HG02840 (cell line): Measurements from ENCODE around the gene LCN1.
"Not testable (repeated sequence)": the region's sequence is repeated elsewhere in the genome, so short reads cannot be mapped to it uniquely, and the experiment has no call there.

ENCODE experiments used
- ATAC-seq: cut with Tn5 transposase; IDR thresholded peaks from one replicate; pipeline ENCODE4 v1.9.1; 2021; ENCODE audit warnings: mild to moderate bottlenecking, moderate library complexity, moderate number of reproducible peaks; ENCODE audit not compliant: unreplicated experiment, low FRiP score

Gene LCN1

DNA sequence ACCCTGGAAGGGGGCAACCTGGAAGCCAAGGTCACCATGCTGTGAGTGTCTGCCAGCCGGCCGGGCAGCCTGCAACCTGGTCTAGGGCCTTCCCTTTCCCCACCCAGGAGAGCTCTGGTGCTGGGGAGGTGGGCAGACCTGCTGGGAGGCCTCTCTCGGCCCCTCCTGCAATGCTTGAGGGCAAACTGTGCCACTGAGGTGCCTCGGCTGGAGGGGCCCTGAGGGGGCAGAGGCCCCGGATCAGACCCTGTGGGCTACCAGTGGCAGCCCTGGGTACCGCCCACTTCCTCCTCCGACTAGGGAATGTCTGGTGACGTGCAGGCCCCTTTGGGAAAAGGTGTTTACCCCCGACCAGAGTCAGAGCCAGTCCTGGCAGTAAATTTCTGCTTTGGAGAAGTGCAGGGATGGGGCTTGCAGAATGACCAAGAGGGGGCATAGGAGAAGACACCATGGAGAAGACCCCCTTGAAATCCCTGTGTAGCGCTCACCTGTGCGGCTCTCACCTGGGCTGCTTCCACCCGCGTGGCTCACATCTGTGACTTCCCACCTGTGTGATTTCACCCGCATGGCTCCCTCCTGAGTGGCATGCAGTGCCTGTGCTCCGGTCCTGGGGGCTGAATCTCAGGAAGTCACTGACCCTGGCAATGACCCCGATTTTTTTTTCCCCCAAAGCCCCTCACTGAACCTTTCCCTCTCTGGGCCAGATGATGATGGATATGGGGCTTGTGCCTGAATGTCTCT is 1.1 kb downstream of the LCN1 start:
- ATAC-seq = no peak

DNA sequence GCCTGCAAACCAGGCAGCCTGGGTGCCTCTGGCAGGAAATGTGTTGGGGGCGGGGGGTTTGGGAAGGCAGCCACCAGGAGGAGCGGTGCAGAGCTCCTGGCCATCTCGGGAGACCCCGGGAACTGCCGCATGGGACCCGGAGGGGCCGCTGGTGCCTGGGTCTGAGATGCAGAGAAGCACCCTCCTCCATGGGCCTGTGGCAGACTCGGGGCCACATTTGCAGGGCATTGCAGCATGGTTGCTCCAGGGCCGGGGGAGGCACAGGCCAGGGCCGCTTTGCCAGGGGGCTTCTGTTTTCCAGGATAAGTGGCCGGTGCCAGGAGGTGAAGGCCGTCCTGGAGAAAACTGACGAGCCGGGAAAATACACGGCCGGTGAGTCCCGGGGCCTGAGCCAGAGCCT is 1.7 kb downstream of the LCN1 start:
- no peak for ATAC-seq

DNA sequence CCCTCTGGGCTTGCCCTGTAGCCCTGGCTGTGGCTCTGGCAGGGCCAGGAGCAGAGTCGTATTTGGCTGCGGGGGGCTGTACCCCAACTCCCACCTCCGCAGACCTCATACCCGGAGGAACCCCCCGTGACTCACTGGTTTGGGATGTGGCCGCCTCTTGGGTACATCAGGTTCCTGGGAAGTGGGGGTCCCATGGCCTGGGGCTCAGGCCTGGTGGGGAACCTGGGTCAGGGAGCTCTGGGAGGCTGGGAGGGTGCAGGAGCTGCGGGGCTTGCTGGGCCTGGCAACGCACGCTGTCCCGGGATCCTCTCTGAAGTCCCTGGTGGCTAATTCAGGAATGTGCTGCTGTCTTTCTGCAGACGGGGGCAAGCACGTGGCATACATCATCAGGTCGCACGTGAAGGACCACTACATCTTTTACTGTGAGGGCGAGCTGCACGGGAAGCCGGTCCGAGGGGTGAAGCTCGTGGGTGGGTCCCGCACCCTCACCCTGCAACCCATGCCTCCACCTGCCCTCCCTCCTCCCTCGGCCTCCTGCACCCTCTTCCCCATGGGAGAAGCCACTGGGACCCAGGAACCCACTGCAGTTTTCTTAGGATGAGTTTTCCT is 2.4 kb downstream of the LCN1 start:
- no peak for ATAC-seq

DNA sequence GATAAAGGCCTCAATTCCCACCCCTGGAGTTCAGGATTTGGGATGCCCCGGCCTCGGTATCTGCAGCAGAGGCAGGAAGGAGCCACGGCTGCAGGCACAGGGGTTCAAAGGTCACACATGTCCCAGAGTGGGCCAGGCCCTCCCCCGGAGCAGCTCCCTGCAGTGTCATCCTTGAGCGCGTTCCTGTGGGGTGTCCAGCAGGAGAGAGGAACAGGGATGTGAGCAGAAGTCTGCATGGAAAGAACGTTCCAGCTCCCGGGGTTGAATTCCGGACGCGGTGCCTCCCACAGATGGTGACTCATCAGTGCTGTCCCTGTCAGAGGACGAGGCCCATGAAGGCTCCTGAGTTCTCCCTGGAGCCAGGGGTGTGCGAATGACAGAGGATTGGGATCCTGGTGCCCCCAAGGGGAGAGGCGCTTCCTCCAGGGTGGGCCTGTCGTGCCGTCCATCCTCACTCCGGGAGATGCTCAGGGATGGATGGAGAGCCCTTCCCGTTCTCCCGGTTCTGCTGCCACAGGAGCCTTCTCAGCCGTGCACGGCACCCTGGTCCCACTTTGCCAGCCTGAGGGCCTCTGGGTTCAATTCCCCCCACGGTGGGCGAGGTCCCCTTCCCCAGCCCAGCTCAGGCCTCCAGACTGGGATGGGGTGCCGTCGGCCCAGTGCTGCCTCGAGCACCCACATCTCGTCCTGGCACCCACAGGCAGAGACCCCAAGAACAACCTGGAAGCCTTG is 3.1 kb downstream of the LCN1 start:
- no peak for ATAC-seq

DNA sequence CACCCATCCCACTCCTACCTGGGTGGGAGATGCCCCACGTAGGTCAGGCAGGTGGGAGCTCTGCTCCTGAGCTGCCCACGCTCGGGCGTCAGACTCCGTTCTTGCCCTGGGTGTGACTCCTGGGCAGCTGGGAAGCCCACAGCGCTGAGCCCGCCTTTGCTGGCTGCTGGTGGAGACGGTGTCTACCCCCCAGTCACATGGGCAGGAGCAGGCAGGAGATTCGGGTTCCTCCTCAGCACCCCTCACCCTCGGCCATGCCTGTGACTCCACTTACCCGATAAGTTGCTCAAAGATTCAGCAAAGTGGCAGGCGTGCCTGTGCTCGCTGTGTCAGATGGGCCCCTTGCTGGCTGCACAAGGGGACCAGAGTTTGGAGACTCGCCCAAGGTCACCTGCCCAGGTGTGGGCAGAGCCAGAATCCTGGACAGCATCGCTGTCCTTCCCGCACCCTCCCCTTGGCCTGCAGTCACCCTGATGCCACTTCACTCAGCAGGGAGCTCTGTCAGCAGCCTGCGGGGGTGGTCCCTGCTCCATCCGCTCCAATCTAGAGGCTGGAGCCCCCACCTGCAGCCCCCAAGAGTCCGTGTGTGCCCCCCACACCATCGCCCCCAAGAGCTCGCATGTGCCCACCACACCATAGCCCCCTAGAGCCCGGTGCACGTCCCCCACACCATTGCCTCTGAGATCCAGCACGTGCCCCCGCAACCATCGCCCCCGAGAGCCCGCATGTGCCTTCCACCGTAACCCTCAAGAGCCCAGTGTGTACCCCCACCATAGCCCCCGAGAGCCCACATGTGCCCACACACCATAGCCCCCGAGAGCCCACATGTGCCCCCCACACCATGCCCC is 4.2 kb downstream of the LCN1 start:
- ATAC-seq = no peak

DNA sequence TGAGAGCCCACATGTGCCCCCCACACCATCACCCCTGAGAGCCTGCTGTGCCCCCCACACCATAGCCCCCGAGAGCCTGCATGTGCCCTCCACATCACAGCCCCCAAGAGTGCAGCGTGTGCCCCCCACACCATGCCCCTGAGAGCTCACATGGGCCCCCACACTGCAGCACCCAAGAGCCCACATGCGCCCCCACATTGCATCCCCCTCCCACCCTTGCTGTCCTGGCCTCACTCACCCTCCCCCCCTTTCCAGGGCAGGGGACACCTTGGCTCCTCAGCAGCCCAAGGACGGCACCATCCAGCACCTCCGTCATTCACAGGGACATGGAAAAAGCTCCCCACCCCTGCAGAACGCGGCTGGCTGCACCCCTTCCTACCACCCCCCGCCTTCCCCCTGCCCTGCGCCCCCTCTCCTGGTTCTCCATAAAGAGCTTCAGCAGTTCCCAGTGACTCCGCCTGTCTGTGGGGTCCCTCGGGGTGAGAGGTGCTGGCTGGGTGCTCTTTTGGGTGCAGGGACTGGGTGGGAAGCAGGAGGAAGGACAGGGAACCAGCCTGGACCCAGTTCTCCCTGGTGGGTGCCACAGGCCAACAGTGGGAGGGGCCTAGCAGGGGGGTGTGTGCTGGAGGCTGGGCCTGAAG is 5.0 kb downstream of the LCN1 start:
- no peak for ATAC-seq

DNA sequence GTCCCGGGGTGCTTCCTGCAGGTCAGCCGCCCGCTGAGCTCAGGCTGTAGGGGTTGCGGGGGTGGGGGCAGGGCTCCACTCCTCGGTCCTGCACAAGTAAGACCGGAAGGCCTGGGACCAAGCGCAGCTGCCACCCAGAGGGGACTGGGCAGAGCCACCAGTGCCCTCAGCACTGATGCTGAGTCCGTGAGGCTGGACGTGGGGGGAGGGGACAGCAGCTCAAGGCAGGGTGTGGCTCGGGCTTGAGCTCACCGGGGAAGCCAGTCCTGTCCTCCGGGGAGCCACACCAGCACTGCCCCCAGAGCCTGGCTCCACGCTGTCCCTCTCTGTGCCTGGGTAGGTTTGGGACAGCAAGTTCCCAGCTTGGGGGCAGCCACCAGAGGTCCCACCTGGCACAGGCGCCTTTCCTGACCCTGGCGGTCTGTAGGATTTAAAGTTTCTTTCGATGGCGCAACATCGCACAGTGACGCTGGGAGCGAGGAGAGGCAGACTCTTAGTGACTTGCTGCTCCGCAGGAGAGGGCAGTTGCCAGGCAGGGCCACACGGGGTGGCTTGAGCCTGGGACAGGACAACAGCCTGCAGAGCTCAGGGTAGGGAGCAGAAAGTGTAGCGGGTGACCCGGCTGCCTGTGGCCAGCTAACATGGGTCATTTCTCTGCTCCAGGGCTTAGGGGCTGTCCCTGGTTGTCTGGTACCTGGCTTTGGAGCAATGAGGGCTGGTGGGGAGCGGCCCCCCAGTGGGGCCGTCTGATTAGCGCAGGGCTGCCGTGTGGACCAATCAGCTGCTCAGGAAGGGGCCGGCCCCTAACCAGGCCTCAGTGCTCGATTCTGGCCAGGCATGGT is 5.7 kb downstream of the LCN1 start:
- ATAC-seq = no peak

DNA sequence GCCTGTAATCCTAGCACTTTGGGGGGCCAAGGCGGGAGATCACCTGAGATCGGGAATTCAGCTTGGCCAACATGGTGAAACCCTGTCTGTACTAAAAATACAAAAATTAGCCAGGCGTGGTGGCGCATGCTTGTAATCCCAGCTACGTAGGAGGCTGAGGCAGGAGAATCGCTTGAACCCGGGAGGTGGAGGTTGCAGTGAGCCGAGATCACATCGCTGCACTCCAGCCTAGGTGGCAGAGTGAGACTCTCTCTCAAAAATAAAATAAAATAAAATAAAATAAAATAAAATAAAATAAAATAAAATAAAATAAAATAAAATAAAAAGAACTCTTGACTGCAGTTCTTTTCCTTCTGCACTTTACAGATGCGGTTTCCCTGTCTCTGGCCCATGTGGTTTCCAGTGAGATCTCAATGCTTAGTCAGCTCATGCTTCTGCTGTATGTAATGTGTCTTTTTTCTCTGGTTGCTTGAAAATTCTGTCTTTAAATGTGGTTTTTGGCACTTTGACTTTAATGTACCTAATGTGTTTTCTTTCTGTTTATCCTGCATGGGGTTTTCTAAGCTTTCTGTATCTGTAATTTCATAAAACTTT is 7.7 kb downstream of the LCN1 start:
- not testable (repeated sequence) for ATAC-seq

DNA sequence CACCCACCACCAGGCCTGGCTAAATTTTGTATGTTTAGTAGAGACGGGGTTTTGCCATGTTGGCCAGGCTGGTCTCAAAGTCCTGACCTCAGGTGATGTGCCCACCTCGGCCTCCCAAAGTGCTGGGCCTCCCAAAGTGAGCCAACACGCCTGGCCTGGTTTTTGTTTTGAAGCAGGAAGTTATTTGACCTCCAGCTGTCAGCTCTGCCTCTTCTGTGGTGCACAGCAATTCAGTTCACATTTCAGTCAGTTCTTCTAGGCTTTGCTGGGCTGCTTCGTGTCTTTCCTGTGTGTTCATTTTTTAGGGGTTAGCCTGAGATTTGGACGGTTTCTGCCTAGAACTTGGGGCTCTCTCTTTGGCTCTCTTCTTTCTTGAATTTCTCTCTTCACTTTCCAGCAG is 8.9 kb downstream of the LCN1 start:
- no peak for ATAC-seq

DNA sequence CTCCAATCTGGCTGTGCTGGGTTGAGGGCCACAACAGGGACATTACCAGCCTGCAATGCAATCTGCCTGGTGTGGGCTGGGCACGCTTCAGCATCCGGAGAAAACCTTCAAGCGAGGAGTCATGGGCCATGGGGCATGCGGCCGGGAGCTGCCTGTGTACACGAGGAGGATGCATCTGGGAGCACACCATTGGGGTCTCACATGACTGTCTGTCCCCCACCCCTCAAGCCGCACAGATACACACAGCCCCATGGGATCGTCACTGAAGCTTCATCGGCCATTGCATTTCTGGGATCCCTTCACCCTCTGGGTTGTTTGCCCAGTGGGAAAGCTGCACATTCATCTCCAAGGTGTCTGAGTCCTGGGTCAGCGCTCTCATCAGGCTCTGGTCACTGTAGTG is 9.9 kb downstream of the LCN1 start:
- ATAC-seq = no peak

DNA sequence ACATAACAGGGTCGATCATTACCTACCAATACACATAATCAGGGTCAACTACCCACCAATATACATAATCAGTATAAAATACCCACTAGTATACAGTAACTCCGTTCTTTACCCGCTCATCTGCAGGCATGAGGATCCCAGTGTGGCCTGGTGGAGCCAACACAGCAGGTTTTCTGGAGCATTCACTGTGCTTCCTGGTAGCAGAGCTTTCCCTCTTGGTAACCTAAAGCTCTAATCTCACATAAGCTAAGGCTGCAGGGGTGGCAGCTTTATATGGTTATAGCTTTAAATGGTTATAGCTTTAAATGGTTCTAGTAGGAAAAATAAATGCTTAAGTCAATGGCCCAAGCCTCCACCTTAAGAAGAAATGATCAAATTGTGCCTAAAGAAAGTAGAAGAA is 11.9 kb downstream of the LCN1 start:
- ATAC-seq = no peak

DNA sequence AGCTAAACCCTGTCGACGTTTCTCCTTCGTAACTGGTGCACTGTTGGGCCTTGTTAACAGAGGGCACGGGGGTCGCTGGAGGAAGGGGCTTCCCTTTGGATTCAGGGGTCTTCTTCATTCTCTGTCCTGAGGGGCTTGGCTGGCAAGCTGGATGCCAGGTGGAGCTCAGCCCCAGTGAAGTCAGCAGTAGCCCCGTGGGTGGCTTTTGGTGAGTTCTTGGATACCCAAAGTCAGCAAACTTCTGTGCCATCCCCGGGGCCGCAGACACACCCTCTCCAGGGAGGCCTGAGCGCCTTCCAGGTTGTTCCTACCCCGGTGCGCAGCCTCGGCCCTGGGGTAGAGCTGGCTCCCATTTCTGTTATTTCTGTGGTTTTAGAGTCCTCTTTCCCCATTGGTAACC is 12.4 kb downstream of the LCN1 start:
- ATAC-seq = no peak

DNA sequence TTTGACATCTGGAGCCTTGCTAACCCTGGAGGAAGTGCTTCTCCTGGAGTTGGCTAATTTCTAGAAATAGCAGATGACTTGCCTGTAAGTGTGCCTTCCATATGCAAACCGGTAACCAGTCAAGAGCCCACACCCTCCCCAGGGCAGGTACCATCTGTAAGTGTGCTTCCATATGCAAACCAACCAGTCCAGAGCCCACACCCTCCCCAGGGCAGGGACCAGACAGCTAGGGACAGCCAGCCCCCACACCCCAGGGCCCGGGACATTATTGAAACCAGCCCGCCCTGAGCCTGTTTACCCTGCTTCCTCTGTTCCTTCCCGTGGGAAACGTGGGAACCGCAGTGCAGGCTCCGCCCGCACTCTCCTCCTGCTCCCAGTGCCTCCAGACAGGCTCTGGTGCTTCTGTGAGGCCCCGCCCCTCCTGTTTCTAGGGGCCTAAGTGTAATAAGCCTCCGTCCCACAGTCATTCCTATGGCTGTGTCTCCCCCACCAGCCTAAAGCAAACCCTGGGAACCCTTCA is 13.0 kb downstream of the LCN1 start:
- not testable (repeated sequence) for ATAC-seq

DNA sequence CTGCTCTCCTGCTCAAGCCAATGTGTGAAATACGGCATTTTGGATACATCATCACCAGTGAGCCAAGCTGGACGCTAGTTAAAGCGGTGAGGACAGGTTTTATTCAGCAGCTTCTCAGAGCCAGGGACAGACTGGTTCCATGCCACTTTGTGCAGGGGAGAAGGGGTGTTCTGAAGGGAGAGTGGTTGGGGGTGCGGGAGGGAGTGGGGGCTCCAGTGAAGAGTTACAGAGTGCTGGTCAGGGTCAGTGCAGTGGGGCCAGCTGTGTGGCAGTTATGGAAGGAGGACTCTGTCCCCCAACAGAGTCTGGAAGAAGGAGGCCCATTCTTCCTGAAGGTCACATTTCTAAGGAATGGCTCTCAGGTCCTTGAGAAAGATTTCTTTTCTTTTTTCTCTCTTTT is 13.6 kb downstream of the LCN1 start:
- ATAC-seq = not testable (repeated sequence)

DNA sequence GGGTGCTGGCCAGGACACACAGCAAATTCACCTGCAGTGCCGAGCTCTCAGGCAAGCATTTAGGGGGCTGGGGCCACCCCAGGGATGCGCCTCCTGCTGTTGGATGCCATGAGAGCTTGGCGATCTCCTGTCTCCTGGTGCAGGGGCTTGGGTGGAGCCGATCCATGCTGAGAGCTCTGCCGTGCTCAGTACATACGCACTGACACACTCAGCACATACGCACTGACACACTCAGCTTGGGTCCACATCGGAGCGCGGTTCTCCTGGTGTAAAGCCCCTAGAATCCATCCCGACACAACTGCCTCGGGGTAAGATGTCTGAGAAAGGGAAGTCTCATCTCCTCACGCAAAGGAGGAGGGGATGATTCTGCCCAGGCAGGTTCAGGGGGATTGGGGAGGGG is 14.4 kb downstream of the LCN1 start:
- not testable (repeated sequence) for ATAC-seq

DNA sequence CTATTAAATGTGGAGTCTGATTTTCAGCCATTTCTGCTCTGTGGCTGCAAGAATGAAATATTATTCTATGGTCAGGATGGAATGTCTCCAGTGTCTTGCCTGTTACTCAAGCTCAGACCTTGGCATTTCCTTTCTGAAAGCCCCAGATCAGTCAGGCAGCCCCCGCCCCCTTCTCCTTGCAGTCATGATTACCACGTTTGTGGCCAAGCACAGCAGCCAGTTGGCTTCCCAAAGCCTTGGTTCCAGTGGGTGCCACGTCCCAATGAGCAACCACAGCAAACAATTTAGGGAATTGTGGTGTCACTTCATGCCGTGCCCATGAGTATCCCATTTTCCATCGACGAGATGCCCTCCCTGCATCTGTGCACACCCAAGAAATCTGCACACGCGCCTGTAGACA is 15.0 kb downstream of the LCN1 start:
- no peak for ATAC-seq

DNA sequence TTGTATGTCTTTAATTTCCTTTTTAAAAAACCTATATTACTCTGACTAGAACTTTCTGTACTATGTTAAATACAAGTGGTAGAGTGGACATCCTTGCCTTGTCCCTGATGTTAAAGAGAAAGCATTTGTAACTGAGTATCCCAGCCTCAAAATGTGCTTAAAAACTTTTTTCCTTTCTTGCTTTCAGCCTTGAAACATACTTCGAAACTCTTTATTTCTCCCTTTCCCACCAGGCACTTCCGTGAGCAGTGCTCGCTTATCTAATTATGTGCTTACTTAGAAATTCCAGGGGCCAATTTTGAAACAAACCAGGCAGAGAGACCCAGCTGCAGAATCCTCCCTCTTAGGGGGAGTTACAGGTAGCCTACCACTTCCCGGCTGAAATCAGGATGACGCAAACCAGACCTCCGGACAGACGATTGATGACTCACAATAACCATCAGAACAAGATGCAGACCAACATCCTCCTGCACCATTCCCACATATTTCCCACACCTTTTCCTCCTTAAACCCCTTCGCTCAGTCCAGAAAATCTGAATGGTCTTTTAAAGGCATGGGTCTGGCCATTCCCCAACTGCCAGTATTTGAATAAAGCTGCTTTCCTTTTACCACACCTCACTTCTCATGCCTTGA is 22.1 kb downstream of the LCN1 start:
- not testable (repeated sequence) for ATAC-seq

DNA sequence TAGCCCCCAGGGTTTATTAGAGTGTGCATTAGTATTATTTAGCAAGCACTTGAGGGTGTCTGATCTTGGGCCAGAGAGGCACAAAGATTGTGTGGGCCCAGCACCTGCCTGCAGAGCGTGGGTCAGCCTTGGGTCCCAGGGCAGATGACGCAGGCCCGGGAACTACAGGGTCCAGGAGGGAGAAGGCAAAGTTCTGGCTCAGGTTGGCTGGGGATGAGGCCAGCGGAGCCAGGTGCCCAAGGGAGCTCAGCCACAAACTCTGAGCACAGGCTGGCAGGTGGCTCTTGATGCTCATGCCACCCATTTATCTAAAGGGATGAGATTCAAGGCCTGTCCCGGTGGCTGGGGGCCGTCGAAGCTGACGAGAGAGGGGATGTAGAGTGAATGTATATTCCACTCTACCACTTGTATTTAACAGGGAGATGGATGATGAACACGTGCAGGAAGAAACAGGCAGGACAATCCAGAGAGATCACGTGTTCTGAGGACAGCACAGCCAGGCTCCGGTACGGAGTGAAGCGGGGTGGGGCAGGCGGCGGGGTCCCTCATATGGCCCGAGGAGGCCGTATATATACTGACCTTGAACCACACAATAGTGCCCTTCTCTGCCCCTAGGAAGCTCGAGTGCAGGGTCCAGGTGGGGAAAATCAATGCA is 23.9 kb downstream of the LCN1 start:
- no peak for ATAC-seq
